Endothelial cell of umbilical vein (primary cell): ENCODE data around the gene SEMA5A. TPM values are rescaled to one million over a fixed set of nuclear protein-coding genes. Genes with fewer than 3 reads are reported as not detected.

ENCODE experiments used
- BruUV-seq: library from RNA; stranded (reverse); fragments of 400-500 nt; replicated peaks from 2 replicates; lab custom pipeline; 2021; lab: Mats Ljungman, UMichigan
- CTCF ChIA-PET: fragments of 300-600, 350-600 bp; sonication (Branson Sonifier 250); formaldehyde crosslinking; loops from one replicate; lab custom pipeline; 2021; ENCODE audit warnings: antibody characterized with exemption, inconsistent platforms; lab: Charles Lee
- POLR2A ChIA-PET: fragments of 300-600, 350-600 bp; sonication (Branson Sonifier 250); formaldehyde crosslinking; loops from one replicate; lab custom pipeline; 2021; ENCODE audit warnings: antibody characterized with exemption, inconsistent platforms; lab: Charles Lee
- DNase-seq: peaks from one replicate; pipeline ENCODE4 v3.0.0-alpha.2; 2011; ENCODE audit warnings: low read depth, low spot score
- FAIRE-seq: peaks from 2 replicates; lab custom pipeline; 2011; peaks lifted over from hg19 to GRCh38; lab: Jason Lieb, UNC
- H2AFZ ChIP-seq: 2 replicates; pipeline ENCODE4 v1.6.0; 2012; ENCODE audit warnings: low read depth, low read length, control low read depth, inconsistent platforms
- H3K27ac ChIP-seq: 2 replicates; pipeline ENCODE4 v1.5.1; 2011; ENCODE audit warnings: low read depth, mild to moderate bottlenecking, control low read depth, low read length, moderate library complexity; ENCODE audit not compliant: insufficient read depth
- H3K27me3 ChIP-seq, 2 experiments: 2 replicates each; pipeline versions ENCODE4 v1.6.0 to v1.6.1; 2011; ENCODE audit warnings: low read length in 2 of 2, mixed read lengths in 1 of 2; ENCODE audit not compliant: control insufficient read depth in 2 of 2, insufficient read depth in 2 of 2
- H3K36me3 ChIP-seq, 2 experiments: 2 replicates in 1 of 2; 3 replicates in 1 of 2; pipeline ENCODE4 v1.5.1; 2011; ENCODE audit warnings: low read length in 2 of 2, mild to moderate bottlenecking in 1 of 2, moderate library complexity in 1 of 2; ENCODE audit not compliant: control insufficient read depth in 2 of 2, insufficient read depth in 2 of 2; ENCODE audit errors: extremely low read depth in 1 of 2
- H3K4me1 ChIP-seq: 3 replicates; pipeline ENCODE4 v1.5.1; 2011; ENCODE audit warnings: mild to moderate bottlenecking, low read length; ENCODE audit not compliant: control insufficient read depth, insufficient read depth; ENCODE audit errors: extremely low read depth
- H3K4me2 ChIP-seq: 2 replicates; pipeline ENCODE4 v1.6.1; 2011; ENCODE audit warnings: low read length, control low read depth, mixed read lengths; ENCODE audit not compliant: insufficient read depth
- H3K4me3 ChIP-seq, 3 experiments: fragments of 200-600 bp in 1 of 3; sonication (generic), shearing (Covaris generic) in 1 of 3; replicated peaks in 1 of 3; 2 replicates each; pipeline ENCODE4 v1.5.1; 2011 to 2016; ENCODE audit warnings: control low read depth in 3 of 3, low read length in 3 of 3, mild to moderate bottlenecking in 2 of 3, inconsistent platforms in 1 of 3, low read depth in 1 of 3, moderate library complexity in 1 of 3; ENCODE audit not compliant: insufficient read depth in 1 of 3
- H3K79me2 ChIP-seq: 2 replicates; pipeline ENCODE4 v1.6.0; 2012; ENCODE audit warnings: low read length, inconsistent platforms; ENCODE audit not compliant: control insufficient read depth, insufficient read depth
- H3K9ac ChIP-seq: replicated peaks from 2 replicates; pipeline ENCODE3; 2011; ENCODE audit warnings: low read length, control low read depth; ENCODE audit not compliant: insufficient read depth; ENCODE audit errors: extremely low read depth
- H3K9me1 ChIP-seq: replicated peaks from 3 replicates; pipeline ENCODE4 v1.6.0; 2011; ENCODE audit warnings: mild to moderate bottlenecking, low read length; ENCODE audit not compliant: control insufficient read depth, insufficient read depth; ENCODE audit errors: extremely low read depth
- H3K9me3 ChIP-seq: replicated peaks from 2 replicates; pipeline ENCODE4 v1.5.1; 2012; ENCODE audit warnings: low read length, inconsistent platforms; ENCODE audit not compliant: control insufficient read depth, insufficient read depth
- H4K20me1 ChIP-seq: replicated peaks from 2 replicates; pipeline ENCODE3; 2011; ENCODE audit warnings: mild to moderate bottlenecking, low read length; ENCODE audit not compliant: control insufficient read depth, insufficient read depth; ENCODE audit errors: extremely low read depth
- CTCF ChIP-seq, 2 donors: IDR thresholded peaks; 1 replicate in 1 of 2; 2 replicates in 1 of 2; pipeline ENCODE4 v1.5.1; 2011; ENCODE audit warnings: low read length in 2 of 2, mild to moderate bottlenecking in 2 of 2, moderate library complexity in 2 of 2, control low read depth in 1 of 2, inconsistent platforms in 1 of 2, low read depth in 1 of 2; ENCODE audit not compliant: insufficient read depth in 1 of 2; ENCODE audit errors: extremely low read depth in 1 of 2
- EZH2 ChIP-seq: IDR thresholded peaks from 2 replicates; pipeline ENCODE4 v1.6.1; 2012; ENCODE audit warnings: borderline replicate concordance, low read depth, mild to moderate bottlenecking, moderate library complexity, low read length, inconsistent platforms; ENCODE audit not compliant: severe bottlenecking
- FOS ChIP-seq: IDR thresholded peaks from 2 replicates; pipeline ENCODE4 v1.6.1; 2011; ENCODE audit warnings: mild to moderate bottlenecking, low read length, moderate library complexity, borderline replicate concordance; ENCODE audit not compliant: insufficient read depth
- GATA2 ChIP-seq: IDR thresholded peaks from 2 replicates; pipeline ENCODE4 v1.7.0; 2011; ENCODE audit warnings: low read depth, mild to moderate bottlenecking, moderate library complexity, mixed read lengths, low read length; ENCODE audit not compliant: insufficient read length, insufficient read depth
- JUN ChIP-seq: IDR thresholded peaks from 2 replicates; pipeline ENCODE4 v1.6.1; 2011; ENCODE audit warnings: borderline replicate concordance, low read depth; ENCODE audit not compliant: insufficient read length, insufficient read depth
- MAX ChIP-seq: IDR thresholded peaks from 2 replicates; pipeline ENCODE4 v1.6.1; 2011; ENCODE audit not compliant: insufficient read depth, insufficient read length
- MYC ChIP-seq: IDR thresholded peaks from one replicate; pipeline ENCODE4 v1.6.1; 2011; ENCODE audit warnings: mild to moderate bottlenecking, low read depth, low read length
- POLR2A ChIP-seq: IDR thresholded peaks from 2 replicates; pipeline ENCODE4 v1.6.1; 2012; ENCODE audit warnings: low read depth, mild to moderate bottlenecking, control low read depth, low read length
- POLR2AphosphoS5 ChIP-seq: IDR thresholded peaks from 2 replicates; pipeline ENCODE4 v1.6.1; 2012; ENCODE audit warnings: low read depth, mild to moderate bottlenecking, control low read depth, low read length, moderate library complexity; ENCODE audit not compliant: insufficient read depth
- dilution Hi-C: fragments of 300-500 bp; cut with MboI; formaldehyde crosslinking; loops from one replicate; pipeline ENCODE4 v1.15.0; 2019; ENCODE audit warnings: low sequenced_read_pairs; ENCODE audit not compliant: extremely low pct_ligation_motif_present
- intact Hi-C: fragments of 100-400 bp; cut with micrococcal nuclease; formaldehyde crosslinking; loops from one replicate; pipeline ENCODE4 v1.10.0; 2022
- polyA plus RNA-seq, 4 experiments: library from polyadenylated mRNA; depleted of rRNA in 3 of 4; stranded (reverse) in 3 of 4; unstranded in 1 of 4; fragments of >200 nt; gene quantifications; 2 replicates each; pipeline versions ENCODE4 v1.2.1 to v1.2.3, GENCODE V29; 2011 to 2012; ENCODE audit warnings: missing spikeins in 1 of 4
- total RNA-seq: library from RNA; stranded (reverse); gene quantifications from 2 replicates; pipeline ENCODE4 v1.2.3, GENCODE V29; 2021

Gene SEMA5A
- total and polyA plus RNA-seq, 2 donors (not counting 3 experiments of a cell fraction or from before 2014, with no cell fraction given), result 0.04 to 0.06 TPM

GRCh38 chr5:9192266-9192665 lies 353.6 kb downstream of the SEMA5A start:
- Histone ChIP-seq H3K9me1 (no peaks in the 10 kb centered on the region), H2AFZ (no peak overlapping the region), H3K9ac (no peak overlapping the region), H3K27me3 (no peaks in the 10 kb centered on the region), H3K27ac (no peak overlapping the region), H3K4me1 (no peaks in the 10 kb centered on the region), H3K4me3 (no peak overlapping the region), H3K79me2 (no peaks in the 10 kb centered on the region), H4K20me1 (no peaks in the 10 kb centered on the region), H3K4me2 (no peak overlapping the region), H3K9me3 (no peaks in the 10 kb centered on the region), H3K36me3 (no peaks in the 10 kb centered on the region)
- intact Hi-C loops (no loop called here), dilution Hi-C loops (no loop called here)
- no TSS peak for BruUV-seq
- ChIA-PET CTCF (interaction anchor here (0.6 kb wide), 1 partner anchor 1511 kb away, joined by 3 read pairs; no protein-coding TSS in a partner anchor), POLR2A (no interaction called here)
- DNase-seq (no peak), FAIRE-seq (no peak)
- TF ChIP-seq EZH2 (no peak), FOS (no peak), JUN (no peak), MYC (no peak), POLR2AphosphoS5 (no peak), POLR2A (no peak), CTCF (IDR thresholded peaks at IDR 0.05; ENCODE audit: extremely low read depth in 1 of 2, insufficient read depth in 1 of 2, low read depth in 1 of 2, low read length in 2 of 2) (no peak), MAX (no peak), GATA2 (no peak)
